Left lung (tissue), 10 donors: ENCODE results near the gene CARD9. TPM values are rescaled to one million over a fixed set of nuclear protein-coding genes. Genes with fewer than 3 reads are reported as not detected.

Experiments
- ATAC-seq: fragments of 200-7000 bp; cut with Tn5 transposase; one replicate; pipeline ENCODE4 v1.9.1; 2020; ENCODE audit warnings: moderate library complexity
- DNase-seq, 4 donors: peaks; one replicate each; pipeline ENCODE4 v3.0.0-alpha.2; 2013 to 2020
- H3K27ac ChIP-seq, 2 donors: fragments of 200-600 bp; sonication (generic) in 1 of 2; one replicate each; pipeline versions ENCODE4 v1.5.0 to v1.8.0; 2020 to 2021
- H3K27me3 ChIP-seq, 2 donors: fragments of 200-600 bp; sonication (generic) in 1 of 2; one replicate each; pipeline versions ENCODE4 v1.5.0 to v1.8.0; 2020 to 2021
- H3K36me3 ChIP-seq, 2 donors: fragments of 200-600 bp; sonication (generic) in 1 of 2; one replicate each; pipeline versions ENCODE4 v1.5.0 to v1.8.0; 2020 to 2021
- H3K4me1 ChIP-seq, 2 donors: fragments of 200-600 bp; one replicate each; pipeline ENCODE4 v1.8.0; 2021
- H3K4me3 ChIP-seq, 2 donors: fragments of 200-600 bp; sonication (generic) in 1 of 2; one replicate each; pipeline versions ENCODE4 v1.5.0 to v1.8.0; 2020 to 2021; ENCODE audit warnings: mild to moderate bottlenecking in 1 of 2
- H3K9me3 ChIP-seq, 2 donors: fragments of 200-600 bp; sonication (generic) in 1 of 2; one replicate each; pipeline versions ENCODE4 v1.5.0 to v1.8.0; 2020 to 2021
- CTCF ChIP-seq, 2 donors: fragments of 200-600 bp; sonication (generic) in 1 of 2; IDR thresholded peaks; one replicate each; pipeline versions ENCODE4 v1.5.0 to v1.8.0; 2021; ENCODE audit warnings: antibody characterized with exemption in 2 of 2
- intact Hi-C, 2 donors: fragments of 100-400 bp; cut with DNase I; formaldehyde crosslinking; loops; one replicate each; pipeline versions ENCODE4 v1.11.2 to v1.14.2; 2022
- polyA plus RNA-seq, 6 donors: library from polyadenylated mRNA; unstranded; fragments of 120-200 nt; gene quantifications; one replicate each; pipeline ENCODE4 v1.2.1, GENCODE V29; 2013; ENCODE audit not compliant: insufficient read length in 6 of 6
- total RNA-seq, 2 donors: library from RNA; stranded (reverse); fragmentation: NEBNext Ultra II Directional; extraction: Animal tissue kit (Norgen Biotek cat#: 25700); gene quantifications; one replicate each; pipeline ENCODE4 v1.2.1, GENCODE V29; 2021
- donor health status: DM: no; HTN: yes; CAD: no.
- donor health status: DM: no; HTN: no; CAD: no.

CARD9 gene
- total and polyA plus RNA-seq, 8 donors: 0.66 to 11.1 (median 1.4) TPM

DNA sequence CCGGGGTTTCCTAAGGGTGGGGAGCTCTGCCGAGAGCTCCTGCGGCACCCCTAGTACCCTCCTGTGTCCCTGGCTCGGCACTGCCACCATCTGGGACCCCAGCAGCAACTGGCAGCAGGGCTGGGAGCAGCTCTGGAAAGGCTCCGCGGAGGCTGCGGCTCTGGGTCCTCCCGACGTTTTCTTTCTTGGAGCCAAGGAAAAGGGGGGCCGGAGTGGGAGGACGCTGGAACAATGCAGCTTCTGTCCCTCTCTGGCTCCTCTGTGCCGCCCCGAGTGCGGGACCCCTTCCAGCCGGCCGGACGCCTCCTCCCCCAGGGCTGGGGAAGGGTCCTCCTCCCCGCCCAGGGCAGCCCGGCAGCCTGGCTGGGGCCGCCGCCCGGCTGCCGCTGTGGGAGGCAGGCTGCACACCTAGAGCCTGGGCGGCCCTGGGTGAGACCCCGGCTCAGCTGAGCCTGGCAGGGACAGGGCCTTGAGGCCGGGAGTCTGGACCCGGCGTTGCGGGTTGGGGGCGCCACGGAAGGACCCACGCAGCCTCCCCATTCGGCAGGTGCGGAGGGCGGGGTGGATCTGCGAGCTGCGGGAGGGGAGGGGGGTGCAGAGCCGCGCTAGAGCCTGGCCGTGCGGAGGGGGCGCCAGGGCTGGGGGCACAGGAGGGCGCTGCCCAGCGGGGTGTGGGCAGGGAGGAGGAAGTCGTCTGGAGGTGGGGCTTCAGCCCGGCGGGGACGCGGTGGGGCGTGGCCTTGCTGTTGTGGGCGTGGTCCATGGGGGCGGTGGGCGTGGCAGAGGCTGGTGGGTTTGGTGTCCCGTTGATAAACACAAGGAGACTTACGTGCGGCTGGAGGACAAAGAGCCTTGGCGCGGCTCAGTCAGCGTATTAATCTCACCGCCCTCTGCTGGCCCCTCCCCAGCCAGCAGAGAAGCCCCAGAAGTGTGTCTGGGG lies 31.0 kb downstream of the CARD9 start:
- TF ChIP-seq CTCF (IDR thresholded peaks at IDR 0.05): no peak
- intact Hi-C loops: no loop called here
- peak; percentile 77 for ATAC-seq
- Histone ChIP-seq H3K27ac (peak overlapping the region; percentile 39 to 57), H3K27me3 (no peaks in the 10 kb centered on the region), H3K9me3 (no peaks in the 10 kb centered on the region), H3K4me3 (peak overlapping the region in 1 of 2 donors; percentile 40), H3K36me3 (peaks cover 0 to 8% of the 10 kb centered on the region in 2 donors), H3K4me1 (peaks cover 16 to 32% of the 10 kb centered on the region in 2 donors)
- DNase-seq: peak; percentile 62 to 95 (median 86)

DNA sequence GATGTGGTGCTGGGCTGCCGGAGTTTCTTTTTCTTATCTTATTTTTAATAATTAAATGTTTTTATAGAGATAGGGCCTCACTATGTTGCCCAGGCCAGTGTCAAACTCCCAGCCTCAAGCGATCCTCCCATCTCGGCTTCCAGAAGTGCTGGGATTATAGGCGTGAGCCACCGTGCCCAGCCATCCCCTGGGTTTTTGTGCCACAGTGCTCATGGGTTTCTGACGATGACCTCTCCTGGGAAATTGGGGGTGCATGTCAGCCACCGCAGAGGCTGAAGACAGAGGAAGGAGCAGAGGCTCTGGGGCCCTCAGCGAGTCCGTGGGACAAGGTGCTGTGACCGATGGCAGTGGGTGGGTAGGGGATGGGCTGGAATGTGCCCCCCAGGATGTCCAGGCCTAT lies 31.7 kb downstream of the CARD9 start:
- DNase-seq (no peak), ATAC-seq (no peak)
- Histone ChIP-seq H3K4me3 (no peak overlapping the region), H3K9me3 (no peaks in the 10 kb centered on the region), H3K4me1 (peaks cover 16 to 29% of the 10 kb centered on the region in 2 donors), H3K27ac (peak overlapping the region in 1 of 2 donors; percentile 57), H3K36me3 (peaks cover 0 to 15% of the 10 kb centered on the region in 2 donors), H3K27me3 (no peaks in the 10 kb centered on the region)
- TF ChIP-seq CTCF (IDR thresholded peaks at IDR 0.05): no peak
- intact Hi-C loops: no loop called here

- peaks cover 16 to 23% of the 10 kb centered on the region in 2 donors for H3K4me1 ChIP-seq
- no peaks in the 10 kb centered on the region for H3K9me3 ChIP-seq
- ATAC-seq (no peak), DNase-seq (no peak)
- no peaks in the 10 kb centered on the region for H3K27me3 ChIP-seq
- TF ChIP-seq CTCF (IDR thresholded peaks at IDR 0.05): no peak
- peaks cover 0 to 21% of the 10 kb centered on the region in 2 donors for H3K36me3 ChIP-seq
- no peak overlapping the region for H3K27ac ChIP-seq
- H3K4me3 ChIP-seq: no peak overlapping the region
- intact Hi-C loops: no loop called here
Measured at GRCh38 chr9:136341042-136341655, 32.3 kb downstream of the CARD9 start.

DNA sequence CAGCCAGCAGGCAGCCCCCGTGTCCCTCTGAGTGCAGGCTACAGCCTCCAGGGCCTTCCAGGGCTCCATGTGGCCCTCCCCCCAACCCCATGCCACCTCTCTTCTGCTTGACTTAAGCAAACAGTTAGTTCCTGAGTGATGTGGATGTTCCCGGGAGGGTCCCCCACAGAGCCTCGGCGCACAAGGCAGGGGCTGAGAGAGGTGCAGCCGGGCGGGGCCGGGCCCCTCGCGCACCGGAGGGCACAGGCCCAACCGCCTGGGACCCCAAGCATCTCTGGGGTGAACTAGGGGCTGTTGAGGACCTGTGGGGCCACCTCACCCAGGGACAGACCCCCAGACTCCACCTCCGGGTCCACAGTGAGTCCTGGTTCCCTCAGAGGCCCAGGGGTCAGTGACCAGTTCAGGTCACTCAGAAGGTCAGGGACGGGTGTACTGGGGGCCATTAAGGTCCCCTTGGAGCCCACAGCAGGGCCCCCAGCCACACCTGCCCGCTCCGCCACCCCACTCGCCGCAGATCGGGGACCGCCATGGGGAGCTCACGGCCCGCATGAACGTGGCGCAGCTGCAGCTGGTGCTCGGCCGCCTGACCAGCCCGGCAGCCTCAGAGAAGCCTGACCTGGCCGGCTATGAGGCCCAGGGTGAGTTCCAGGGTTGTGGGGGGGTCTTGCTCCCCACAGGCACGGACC lies 33.0 kb downstream of the CARD9 start:
- H3K4me3 ChIP-seq: no peak overlapping the region
- no peak for TF ChIP-seq CTCF (IDR thresholded peaks at IDR 0.05)
- ATAC-seq (no peak), DNase-seq (no peak)
- no peaks in the 10 kb centered on the region for H3K27me3 ChIP-seq
- H3K4me1 ChIP-seq: peaks cover 15 to 18% of the 10 kb centered on the region in 2 donors
- H3K36me3 ChIP-seq: peaks cover 0 to 24% of the 10 kb centered on the region in 2 donors
- no peaks in the 10 kb centered on the region for H3K9me3 ChIP-seq
- intact Hi-C loops: no loop called here
- H3K27ac ChIP-seq: no peak overlapping the region

GRCh38 chr9:136339958-136340310 lies 33.5 kb downstream of the CARD9 start:
- no peak for TF ChIP-seq CTCF (IDR thresholded peaks at IDR 0.05)
- no peak for ATAC-seq
- H3K9me3 ChIP-seq: no peaks in the 10 kb centered on the region
- H3K4me1 ChIP-seq: peaks cover 10 to 18% of the 10 kb centered on the region in 2 donors
- no peak overlapping the region for H3K27ac ChIP-seq
- no peak overlapping the region for H3K4me3 ChIP-seq
- intact Hi-C loops: no loop called here
- H3K36me3 ChIP-seq: peaks cover 0 to 24% of the 10 kb centered on the region in 2 donors
- no peaks in the 10 kb centered on the region for H3K27me3 ChIP-seq
- DNase-seq: no peak
